CD1c-positive myeloid dendritic cell (primary cell): ENCODE data around the gene KLHL22.
A peak's percentile ranks its signal among the peaks of the same experiment; 100 is the strongest.
"Not testable (repeated sequence)": the region's sequence is repeated elsewhere in the genome, so short reads cannot be mapped to it uniquely, and the experiment has no call there.

Experiments
- DNase-seq: peaks from one replicate; pipeline ENCODE4 v3.0.0-alpha.2; 2016; ENCODE audit errors: extremely low spot score

Gene KLHL22

DNA sequence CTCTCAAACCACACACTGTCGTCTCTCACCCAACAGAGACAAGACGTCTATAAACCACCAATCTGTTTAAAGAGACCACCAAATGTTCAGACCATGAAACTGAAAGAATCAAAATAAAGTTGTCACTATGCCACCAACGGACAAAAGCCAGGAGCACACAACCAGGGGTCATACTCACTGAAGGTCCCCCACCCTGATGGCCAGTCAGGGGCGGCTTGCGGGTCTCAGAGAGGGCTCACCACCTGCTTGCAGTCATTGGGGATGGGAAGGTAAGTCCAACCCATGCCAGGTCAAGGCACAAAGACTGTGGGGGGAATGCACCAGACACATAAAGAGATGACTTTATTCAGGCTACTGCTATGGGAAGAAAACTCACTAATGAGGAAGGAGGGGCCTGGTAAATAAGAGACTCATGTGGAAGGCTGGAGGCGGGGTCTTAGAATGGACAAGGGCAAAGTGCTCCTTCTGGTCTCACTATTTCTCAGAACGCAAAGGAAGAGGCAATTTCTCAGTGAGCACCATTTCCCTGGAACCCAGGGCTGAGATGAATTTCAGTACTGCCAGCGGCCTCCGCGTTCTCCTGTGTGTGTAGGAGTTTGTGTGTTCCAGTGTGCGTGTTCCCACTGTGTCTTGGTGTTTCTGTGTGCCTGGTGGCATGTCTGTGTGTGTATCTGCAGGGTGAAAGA is 75.3 kb downstream of the KLHL22 start:
- DNase-seq: no peak

DNA sequence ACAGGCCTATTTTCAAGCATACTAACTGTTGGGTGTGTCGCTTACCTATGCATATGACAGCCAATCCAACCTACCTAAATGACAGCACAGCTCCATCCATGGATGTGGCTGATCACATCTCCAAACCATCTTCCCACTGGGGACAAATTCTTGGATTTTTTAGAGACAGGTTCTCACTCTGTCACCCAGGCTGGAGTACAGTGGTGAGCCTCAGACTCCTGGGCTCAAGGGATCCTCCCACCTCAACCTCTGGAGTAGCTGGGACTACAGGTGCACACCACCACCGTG is 76.0 kb downstream of the KLHL22 start:
- DNase-seq: no peak

DNA sequence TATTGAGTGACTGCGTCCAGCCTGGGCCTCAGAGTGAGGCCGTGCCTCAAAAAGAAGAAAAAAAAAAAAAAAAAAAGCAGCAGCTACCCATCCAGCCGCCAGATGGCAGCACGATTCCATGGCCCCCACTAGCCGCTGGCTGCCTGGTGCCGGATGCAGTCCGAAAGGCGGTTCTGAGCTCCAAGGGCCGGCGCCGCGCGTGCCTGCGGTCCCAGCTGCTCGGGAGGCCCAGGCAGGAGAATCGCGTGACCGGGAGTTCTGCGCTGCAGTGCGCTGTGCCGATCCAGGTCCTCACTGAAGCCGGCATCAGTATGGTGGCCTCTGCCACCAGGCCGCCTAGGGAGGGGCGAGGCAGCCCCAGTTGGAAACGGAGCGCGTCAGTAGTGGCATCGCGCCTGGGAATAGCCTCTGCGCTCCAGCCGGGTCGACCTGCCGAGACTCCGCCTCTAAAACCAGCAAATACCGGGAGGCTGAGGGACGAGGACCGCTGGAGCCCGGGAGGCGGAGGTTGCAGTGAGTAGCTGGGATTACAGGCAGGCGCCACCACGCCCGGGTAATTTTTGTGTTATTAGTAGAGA is 77.3 kb downstream of the KLHL22 start:
- peak; percentile 84 for DNase-seq

DNA sequence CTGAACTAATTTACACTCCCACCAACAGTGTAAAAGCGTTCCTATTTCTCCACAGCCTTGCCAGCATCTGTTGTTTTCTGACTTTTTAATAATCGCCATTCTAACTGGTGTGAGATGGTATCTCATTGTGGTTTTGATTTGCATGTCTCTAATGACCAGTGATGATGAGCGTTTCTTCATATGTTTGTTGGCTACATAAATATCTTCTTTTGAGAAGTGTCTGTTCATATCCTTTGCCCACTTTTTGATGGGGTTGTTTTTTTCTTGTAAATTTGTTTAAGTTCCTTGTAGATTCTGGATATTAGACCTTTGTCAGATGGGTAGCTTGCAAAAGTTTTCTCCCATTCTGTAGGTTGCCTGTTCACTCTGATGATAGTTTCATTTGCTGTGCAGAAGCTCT is 79.9 kb downstream of the KLHL22 start:
- not testable (repeated sequence) for DNase-seq

DNA sequence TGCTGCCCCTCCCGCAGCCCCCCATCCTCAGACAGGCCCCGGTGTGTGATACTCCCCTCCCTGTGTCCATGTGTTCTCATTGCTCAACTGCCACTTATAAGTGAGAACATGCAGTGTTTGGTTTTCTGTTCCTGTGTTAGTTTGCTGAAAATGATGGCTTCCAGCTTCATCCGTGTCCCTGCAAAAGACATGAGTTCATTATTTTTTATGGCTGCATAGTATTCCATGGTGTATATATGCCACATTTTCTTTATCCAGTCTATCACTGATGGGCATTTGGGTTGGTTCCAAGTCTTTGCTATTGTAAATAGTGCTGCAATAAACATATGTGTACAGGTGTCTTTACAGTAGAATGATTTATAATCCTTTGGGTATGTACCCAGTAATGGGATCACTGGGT is 80.4 kb downstream of the KLHL22 start:
- not testable (repeated sequence) for DNase-seq

DNA sequence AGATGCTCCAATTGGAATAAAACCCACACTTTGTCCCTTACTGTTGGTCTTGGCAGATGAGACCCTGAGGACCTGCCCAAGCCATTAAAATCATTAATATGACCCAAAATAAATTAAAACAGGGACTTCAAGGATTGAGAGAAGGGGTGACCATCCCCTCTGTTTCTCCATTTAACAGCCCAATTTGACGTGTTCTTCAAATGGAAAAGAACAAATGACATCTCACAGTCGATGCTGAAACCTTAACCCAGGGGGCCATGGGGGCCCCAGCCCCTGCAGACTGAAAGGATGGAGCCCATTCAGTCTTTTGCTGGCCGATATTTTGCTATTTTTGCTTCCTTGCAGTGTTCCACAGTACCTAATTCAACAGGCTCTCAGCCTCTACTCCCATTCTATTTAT is 81.1 kb downstream of the KLHL22 start:
- DNase-seq: no peak

DNA sequence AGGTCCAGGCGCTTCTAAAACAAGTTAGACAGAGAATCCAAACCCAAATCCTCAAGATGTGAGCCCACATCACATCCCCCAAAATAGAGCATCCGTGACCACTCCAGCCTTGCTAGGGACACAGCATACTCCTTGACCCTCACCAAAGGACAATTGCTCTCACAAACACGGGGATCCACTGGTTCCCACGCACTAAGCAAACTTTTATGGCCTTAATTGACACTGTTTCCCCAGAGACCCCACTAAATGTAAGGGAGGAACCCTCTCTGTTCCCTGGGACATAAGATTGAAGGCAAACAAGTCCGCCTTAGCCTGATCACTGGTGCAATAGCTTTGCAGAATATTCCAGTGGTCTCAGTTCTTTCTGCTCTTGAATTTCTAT is 81.5 kb downstream of the KLHL22 start:
- DNase-seq: no peak

DNA sequence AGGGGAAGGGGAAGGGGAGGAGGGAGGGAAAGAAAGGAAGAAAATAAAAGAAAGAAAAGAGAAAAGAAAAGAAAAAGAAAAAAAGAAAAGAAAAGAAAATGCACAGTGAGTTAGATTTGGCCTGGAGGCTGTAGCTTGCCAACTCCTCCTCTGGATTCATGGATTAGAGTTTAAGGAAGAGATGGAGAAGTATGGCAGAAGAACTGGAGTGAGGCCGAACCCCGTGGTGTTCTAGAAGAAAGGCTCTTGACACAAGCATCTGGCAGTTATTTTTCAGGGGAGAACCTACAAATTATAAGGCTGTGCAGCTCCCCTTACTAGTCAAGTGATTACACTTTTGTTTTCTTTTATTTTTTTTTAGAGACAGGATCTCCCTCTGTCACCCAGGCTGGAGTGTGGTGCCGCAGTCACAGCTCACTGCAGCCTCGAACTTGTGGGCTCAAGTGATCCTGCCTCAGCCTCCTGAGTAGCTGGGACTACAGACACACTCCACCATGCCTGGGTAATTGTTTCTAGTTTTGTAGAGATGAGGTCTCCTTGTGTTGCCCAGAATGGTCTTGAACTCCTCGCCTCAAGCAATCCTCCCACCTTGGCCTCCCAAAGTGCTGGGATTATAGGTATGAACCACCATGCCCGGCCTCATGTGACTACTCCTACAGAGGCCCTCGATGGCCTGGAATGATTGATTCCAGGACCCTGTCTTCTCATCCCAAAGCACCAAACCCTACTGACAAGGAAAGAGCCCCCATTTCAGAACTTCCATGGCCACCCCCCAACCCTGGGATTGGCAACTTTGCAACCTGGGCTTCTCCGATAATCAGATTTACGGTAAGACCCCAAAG is 82.2 kb downstream of the KLHL22 start:
- no peak for DNase-seq

DNA sequence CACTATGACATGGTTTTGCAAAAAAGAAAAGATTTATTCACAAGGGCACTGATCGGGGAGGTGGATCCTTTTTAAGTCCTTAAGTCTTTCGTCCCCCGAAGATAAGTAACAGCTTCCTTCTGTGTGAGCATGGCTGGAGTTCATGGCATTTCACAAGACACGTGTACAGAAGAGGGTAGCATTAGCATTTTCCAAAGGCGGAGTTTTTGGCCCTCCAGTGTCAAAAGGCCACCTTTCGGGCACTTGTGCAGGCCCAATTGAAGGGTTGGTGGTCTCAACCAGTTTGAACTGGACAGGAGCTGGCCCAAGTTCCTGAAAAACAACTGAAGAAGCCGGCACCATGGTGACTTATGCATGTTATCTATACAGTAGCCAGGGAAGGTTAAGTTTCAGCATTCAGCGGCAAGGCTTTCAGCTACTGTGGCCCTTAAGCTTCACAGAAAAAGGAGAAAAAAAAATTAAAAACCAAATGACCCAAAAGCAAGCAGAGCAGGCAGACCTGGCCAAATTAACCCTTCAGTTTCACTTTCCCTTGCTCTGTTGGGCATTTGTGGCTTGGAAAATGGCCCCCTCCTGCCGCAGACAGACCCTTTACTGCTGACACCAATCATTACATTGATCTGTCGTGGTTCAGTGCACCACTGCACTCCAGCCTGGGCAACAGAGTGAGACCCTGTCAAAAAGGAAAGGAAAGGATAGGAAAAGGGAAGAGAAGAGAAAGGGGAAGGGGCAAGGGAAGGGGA is 83.0 kb downstream of the KLHL22 start:
- no peak for DNase-seq

DNA sequence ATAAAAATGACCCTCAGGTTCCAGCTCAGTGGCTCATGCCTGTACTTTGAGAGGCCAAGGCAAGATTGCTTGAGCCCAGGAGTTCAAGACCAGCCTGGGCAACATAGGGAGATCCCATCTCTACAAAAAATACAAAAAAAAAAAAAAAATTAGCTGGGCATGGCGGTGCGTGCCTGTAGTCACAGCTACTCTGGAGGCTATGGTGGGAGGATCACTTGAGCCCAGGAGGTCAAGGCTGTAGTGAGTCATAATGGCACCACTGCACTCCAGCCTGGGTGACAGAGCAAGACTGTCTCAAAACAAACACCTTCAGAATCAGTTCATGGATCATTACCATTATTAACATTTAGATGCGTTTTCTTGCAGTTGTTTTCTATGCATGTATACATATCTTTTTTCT is 86.2 kb downstream of the KLHL22 start:
- not testable (repeated sequence) for DNase-seq

DNA sequence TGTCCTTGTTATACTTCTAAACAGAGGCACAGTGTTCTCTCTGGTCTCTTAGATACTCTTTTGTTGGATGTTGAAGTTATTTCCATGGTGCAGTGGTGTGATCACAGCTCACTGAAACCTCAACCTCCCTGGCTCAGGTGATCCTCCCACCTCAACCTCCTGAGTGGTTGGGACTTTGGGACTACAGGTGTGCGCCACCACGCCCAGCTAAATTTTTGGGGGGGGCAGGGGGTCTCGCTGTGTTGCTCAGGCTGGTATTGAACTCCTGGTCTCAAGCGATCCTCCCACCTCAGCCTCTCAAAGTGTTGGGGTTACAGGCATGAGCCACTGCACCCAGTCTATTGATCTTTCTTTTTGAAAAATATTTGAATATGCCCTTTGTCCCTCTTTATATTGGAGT is 86.7 kb downstream of the KLHL22 start:
- no peak for DNase-seq

DNA sequence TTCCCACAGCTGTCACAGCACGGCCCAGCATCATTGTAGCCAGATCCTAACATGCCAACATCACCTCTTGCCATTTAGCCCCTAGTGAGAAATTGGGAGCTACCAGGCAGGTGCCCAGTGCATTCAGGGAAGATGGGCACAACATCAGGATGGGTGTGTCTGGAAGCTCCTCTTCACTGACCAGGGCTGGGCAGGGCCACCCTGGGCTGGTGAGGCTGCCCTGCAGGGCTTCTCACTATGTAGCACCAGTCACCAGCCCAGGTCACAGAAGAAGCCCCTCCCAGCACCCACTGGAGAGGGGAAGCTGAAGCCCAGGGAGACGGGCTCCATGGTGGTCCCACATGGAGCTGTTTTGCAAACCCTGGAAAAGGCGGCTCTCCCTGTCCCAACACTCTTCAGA is 87.8 kb downstream of the KLHL22 start:
- no peak for DNase-seq

DNA sequence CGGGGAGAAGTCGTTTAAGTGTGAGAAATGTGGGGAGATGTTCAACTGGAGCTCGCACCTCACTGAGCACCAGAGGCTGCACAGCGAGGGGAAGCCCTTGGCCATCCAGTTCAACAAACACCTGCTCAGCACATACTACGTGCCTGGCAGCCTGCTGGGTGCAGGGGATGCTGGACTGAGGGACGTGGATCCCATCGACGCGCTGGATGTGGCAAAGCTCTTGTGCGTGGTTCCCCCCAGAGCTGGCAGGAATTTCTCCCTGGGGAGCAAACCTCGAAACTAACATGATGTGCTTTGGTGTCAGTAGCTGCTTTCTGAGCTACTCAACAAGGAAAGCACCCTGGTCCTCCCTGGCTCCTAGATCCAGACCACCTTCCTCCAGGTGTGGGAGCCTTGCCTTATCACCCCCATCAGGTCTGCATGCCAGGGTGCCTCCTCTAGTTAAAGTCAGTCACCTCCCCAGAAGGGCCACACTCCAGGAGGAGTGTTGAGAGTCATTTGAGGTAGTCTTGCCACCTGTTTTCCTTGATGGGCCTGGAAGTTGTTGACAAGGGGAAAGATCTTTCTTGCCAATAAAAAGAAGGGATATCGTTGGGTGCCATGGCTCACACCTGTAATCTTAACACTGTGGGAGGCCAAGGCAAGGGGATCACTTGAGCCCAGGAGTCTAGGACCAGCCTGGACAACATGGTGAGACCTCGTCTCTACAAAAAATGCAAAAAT is 88.7 kb downstream of the KLHL22 start:
- no peak for DNase-seq

DNA sequence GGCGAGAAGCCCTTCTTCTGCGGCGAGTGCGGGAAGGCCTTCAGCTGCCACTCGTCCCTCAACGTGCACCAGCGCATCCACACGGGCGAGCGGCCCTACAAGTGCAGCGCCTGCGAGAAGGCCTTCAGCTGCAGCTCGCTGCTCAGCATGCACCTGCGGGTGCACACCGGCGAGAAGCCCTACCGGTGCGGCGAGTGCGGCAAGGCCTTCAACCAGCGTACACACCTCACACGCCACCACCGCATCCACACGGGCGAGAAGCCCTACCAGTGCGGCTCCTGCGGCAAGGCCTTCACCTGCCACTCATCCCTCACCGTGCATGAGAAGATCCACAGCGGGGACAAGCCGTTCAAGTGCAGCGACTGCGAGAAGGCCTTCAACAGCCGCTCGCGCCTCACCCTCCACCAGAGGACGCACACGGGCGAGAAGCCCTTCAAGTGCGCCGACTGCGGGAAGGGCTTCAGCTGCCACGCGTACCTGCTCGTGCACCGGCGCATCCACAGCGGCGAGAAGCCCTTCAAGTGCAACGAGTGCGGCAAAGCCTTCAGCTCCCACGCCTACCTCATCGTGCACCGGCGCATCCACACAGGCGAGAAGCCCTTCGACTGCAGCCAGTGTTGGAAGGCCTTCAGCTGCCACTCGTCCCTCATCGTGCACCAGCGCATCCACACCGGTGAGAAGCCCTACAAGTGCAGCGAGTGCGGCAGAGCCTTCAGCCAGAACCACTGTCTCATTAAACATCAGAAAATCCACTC is 89.5 kb downstream of the KLHL22 start:
- DNase-seq: no peak

DNA sequence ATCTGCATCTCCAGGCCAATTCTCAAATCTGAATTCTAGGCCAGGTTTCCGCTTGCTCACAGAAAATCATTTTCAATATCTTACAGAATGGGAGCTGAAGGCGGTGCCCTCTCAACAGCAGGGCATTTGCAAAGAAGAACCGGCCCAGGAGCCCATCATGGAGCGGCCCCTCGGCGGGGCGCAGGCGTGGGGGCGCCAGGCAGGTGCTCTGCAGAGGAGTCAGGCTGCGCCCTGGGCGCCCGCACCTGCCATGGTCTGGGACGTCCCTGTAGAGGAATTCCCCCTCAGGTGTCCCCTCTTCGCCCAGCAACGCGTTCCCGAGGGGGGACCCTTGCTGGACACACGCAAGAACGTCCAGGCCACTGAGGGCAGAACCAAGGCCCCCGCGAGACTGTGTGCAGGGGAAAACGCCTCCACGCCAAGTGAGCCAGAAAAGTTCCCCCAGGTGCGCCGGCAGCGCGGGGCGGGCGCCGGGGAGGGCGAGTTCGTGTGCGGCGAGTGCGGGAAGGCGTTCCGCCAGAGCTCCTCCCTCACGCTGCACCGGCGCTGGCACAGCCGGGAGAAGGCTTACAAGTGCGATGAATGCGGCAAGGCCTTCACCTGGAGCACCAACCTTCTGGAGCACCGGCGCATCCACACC is 90.2 kb downstream of the KLHL22 start:
- DNase-seq: no peak

DNA sequence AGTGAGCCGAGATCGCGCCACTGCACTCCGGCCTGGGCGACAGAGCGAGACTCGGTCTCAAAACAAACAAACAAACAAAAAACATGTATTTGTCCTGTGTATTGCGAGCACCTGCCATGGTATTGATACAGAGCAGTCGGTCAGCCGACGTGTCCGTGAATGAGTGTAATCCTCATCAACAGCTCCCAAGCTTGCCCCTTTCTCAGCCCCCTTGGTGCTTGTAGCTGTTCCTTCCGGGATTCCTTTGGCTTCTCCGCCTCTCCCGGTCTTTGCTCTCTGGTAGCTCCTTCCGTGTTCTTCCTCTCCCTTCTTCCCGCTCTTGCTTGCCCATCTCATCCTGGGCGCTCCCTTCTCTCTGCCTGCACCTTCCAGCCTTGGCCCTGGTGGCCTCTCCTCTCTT is 90.7 kb downstream of the KLHL22 start:
- no peak for DNase-seq

DNA sequence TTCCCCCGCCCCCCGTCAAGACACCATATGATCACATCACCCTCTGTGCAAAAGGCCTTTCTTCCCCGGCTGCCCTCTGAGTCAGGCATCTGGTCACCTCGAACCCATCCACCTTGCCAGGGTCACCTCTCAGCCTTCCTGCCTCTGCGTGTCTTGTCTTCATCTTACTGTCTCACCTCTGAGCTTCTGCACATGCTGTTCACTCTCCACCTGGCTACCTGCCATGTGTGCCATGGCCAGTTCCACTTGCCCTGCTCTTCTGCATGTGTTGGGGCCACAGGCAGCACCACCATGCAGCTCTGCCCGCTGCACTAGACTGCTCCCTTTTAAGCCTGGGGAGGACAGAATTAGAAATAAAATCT is 91.8 kb downstream of the KLHL22 start:
- no peak for DNase-seq

DNA sequence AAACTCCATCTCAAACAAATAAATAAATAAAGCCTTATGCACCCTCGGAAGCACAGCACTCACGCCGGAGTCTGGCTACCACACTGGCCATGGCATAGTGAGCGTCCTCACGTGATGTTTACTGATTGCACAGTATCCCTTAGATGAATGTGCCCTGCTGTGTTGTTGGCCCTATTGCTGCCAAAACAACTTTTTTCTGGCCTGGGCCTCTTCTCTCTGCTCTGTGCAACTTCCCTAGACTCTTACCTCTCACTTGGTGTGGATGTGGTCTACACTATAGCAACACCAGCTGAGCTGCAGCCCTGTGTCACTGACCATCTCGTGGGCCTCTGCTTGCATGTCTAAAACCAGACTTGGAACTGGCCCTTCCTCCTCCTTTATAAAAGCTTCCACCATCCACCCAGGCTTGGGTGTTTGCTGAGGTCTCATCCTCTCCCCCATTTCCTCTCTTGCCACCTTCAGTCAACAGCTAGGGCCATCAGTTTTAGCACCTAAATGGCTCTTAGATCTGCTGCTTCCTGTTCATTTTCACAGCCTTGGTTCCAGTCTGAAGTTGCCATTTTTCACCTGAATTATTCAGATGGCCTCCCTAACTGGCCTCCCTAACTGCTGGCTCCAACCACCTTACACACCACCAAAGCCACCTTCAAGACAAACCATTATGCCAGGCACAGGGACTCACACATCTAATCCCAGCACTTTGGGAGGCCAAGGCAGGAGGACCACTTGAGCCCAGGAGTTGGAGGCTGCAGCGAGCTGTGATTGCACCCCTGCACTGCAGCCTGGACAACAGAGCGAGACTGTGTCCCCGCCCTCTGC is 92.4 kb downstream of the KLHL22 start:
- no peak for DNase-seq

DNA sequence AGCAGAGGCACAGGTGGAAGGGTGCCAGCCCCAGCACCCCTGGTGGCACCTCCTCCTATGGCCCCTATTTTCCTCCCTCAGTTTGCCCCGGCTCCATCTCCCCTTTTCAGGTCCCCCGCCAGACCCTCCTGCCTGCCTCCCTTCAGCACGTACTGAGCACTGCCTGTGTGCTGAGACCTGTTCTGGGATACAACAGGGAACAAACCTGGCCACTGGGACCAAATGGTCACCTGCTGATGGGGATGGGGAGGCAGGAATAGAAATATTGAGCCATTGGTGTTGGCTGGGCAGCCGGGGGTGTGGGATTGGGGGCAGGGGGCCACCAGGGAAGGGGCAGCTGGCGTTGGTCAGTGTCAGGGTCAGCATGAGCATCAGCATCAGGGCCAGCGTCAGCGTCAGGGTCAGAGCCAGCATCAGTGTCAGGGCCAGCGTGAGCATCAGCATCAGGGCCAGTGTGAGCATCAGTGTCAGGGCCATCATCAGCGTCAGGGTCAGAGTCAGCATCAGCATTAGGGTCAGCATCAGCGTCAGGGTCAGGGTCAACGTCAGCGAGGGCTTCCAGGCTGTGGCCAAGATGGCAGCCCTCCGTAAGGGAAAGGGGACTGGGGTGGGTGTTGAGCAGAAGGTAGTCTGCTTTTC is 94.1 kb downstream of the KLHL22 start:
- DNase-seq: no peak
